ENCODE data around the gene DNHD1.
A peak's percentile ranks its signal among the peaks of the same experiment; 100 is the strongest.

DNHD1 gene

DNA sequence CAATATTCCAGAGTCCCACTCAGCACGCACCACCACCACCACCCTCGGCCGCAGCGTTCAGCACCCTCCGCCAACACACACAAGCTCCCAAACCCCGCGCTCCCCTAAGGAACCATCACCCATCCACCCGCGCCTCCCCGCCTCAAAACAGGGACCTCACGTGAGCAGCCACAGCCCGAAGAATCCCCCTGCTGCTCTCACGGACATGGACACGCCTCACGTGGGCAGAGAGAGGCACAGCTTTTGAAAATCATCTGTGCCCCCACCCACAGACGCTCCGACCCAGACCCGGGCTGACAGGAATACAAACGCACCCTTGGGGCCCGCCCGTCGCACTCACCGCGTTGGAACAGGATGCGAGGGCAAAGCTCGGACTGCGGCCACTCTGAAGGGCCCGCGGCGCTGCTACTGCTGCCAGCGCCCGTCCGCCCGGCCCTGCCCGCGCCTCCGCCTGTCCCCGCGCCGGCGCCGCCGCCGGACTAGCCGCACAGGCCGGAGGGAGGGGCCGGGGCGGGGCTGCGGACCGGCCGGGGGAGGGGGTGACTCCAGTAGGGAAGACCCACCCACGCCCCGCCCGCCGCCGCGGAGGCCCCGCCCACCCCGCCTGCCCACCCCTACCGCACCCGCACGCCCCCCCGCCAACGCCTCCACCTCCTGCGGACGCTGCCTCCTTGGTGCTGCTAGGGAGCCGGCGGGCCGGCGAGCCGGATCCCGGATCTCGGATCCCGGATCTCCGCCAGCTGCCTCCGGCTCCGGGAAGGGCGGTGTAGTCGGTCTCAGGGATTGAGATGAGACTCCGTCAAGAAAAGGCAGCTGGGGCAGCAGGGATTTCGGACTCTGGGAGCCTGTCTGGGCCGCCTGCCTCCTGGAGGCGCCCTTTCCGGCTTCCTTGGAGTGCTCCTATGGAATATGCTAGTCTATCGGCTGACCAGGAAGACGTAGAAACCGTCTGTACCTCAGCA is 23.3 kb upstream of the DNHD1 start, which contains the start of gene TRIM3:
Gene TRIM3, minus strand, starts transcription at position 491 of the 962 bp plus-strand sequence. CDS start 8,246 bp downstream, outside the sequence.
- TF ChIP-seq, protein P1, sequence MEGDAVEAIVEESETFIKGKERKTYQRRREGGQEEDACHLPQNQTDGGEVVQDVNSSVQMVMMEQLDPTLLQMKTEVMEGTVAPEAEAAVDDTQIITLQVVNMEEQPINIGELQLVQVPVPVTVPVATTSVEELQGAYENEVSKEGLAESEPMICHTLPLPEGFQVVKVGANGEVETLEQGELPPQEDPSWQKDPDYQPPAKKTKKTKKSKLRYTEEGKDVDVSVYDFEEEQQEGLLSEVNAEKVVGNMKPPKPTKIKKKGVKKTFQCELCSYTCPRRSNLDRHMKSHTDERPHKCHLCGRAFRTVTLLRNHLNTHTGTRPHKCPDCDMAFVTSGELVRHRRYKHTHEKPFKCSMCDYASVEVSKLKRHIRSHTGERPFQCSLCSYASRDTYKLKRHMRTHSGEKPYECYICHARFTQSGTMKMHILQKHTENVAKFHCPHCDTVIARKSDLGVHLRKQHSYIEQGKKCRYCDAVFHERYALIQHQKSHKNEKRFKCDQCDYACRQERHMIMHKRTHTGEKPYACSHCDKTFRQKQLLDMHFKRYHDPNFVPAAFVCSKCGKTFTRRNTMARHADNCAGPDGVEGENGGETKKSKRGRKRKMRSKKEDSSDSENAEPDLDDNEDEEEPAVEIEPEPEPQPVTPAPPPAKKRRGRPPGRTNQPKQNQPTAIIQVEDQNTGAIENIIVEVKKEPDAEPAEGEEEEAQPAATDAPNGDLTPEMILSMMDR (conservative IDR thresholded peaks at IDR 0.05; ENCODE audit: low read length): no peak
- no peak for TF ChIP-seq EZH2phosphoT487 (IDR thresholded peaks at IDR 0.05; ENCODE audit: borderline replicate concordance)
- Histone ChIP-seq H4K20me1 (ENCODE audit: insufficient read depth, low read length, poor library complexity, severe bottlenecking) (no peaks in the 10 kb centered on the region), H3K4me2 (ENCODE audit: low read depth, low read length, poor library complexity, severe bottlenecking) (peak within 1 kb of the TSS; percentile 86), H3F3A (ENCODE audit: low read depth) (peaks cover 15% of the 10 kb centered on the region; the same call in 1 of the 2 replicates), H3K27me3 (ENCODE audit: insufficient read depth, low read length, poor library complexity, severe bottlenecking) (no peaks in the 10 kb centered on the region), H3K9me3 (ENCODE audit: insufficient read depth, low read depth, low read length) (no peaks in the 10 kb centered on the region), H3K36me3 (ENCODE audit: insufficient read depth, low read length) (no peaks in the 10 kb centered on the region; the same call in 1 of the 2 replicates), H3K9ac (ENCODE audit: low read depth, low read length, poor library complexity, severe bottlenecking) (peak within 1 kb of the TSS; percentile 74), H2AFZ (ENCODE audit: low read length) (peak within 1 kb of the TSS; percentile 87; the same call in 1 of the 2 replicates), H3K4me3 (ENCODE audit: low read length, poor library complexity, severe bottlenecking) (peak within 1 kb of the TSS; percentile 90), H3K79me2 (ENCODE audit: insufficient read depth, low read length) (peaks cover 6% of the 10 kb centered on the region; the same call in 1 of the 2 replicates), H3K4me1 (ENCODE audit: insufficient read depth, low read length, poor library complexity, severe bottlenecking) (peaks cover 41% of the 10 kb centered on the region), H3K9me2 (replicated peaks; ENCODE audit: low read depth, low read length) (no peaks in the 10 kb centered on the region)

DNA sequence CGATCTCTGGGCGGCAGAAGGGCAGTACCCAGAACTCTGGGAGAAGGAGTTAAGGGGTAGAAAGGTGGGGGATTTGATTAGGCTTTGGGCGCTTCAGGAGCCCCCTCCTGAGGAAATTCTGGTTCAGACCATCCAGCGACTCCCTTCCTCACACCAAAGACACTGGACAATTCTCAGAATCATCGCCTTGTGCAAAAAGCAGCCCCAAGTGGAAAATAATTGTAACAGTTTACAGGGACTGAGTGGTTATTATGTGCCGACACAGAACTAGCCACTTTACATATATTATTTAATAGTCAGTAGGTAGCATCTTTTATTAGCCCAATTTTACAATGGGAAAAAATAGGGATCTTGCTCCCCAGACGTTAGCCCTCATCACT is 22.7 kb upstream of the DNHD1 start:
- TF ChIP-seq, protein P1 (conservative IDR thresholded peaks at IDR 0.05; ENCODE audit: low read length): no peak
- TF ChIP-seq EZH2phosphoT487 (IDR thresholded peaks at IDR 0.05; ENCODE audit: borderline replicate concordance): no peak
- Histone ChIP-seq H3K79me2 (ENCODE audit: insufficient read depth, low read length) (peaks cover 11% of the 10 kb centered on the region; the same call in 1 of the 2 replicates), H3K4me1 (ENCODE audit: insufficient read depth, low read length, poor library complexity, severe bottlenecking) (peaks cover 35% of the 10 kb centered on the region), H3K4me3 (ENCODE audit: low read length, poor library complexity, severe bottlenecking) (no peak overlapping the region), H4K20me1 (ENCODE audit: insufficient read depth, low read length, poor library complexity, severe bottlenecking) (peaks cover 1% of the 10 kb centered on the region), H3K9me2 (replicated peaks; ENCODE audit: low read depth, low read length) (no peaks in the 10 kb centered on the region), H3K9ac (ENCODE audit: low read depth, low read length, poor library complexity, severe bottlenecking) (no peak overlapping the region), H3F3A (ENCODE audit: low read depth) (peaks cover 15% of the 10 kb centered on the region; the same call in 1 of the 2 replicates), H3K9me3 (ENCODE audit: insufficient read depth, low read depth, low read length) (no peaks in the 10 kb centered on the region), H3K4me2 (ENCODE audit: low read depth, low read length, poor library complexity, severe bottlenecking) (no peak overlapping the region), H3K27me3 (ENCODE audit: insufficient read depth, low read length, poor library complexity, severe bottlenecking) (no peaks in the 10 kb centered on the region), H2AFZ (ENCODE audit: low read length) (no peak overlapping the region), H3K36me3 (ENCODE audit: insufficient read depth, low read length) (no peaks in the 10 kb centered on the region; the same call in 1 of the 2 replicates)

DNA sequence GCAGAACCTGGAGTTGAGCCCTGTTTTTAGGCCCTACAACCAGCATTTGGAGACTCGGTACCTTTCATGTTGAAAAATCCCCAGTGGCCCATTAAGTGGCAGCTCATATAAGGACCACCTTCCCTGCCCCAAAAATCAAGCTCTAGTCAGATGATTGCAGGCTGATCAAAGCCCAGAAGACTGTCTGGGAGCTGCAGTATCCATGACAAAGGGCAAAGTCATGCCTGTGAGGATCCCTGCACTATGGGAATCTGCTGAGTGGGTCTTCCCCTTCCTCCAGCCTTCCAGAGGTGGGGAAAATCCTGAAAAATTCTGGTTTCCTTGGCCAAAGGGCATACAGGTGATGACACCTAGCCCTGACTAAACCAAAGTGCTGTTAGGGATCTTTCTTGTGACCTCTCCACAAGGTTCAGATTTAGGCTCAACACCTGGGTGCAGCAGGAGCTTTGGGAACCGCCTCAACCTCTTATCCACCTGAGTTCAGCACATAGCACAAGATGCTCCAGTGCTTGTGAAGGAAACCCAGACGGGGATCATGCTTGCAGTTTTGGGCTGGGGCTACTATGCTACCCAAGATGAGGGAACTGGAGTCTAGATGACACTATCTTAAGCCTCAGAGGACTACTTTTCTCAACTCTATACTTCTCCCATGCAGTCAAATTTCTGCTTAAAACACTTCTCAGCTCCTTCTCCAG is 22.1 kb upstream of the DNHD1 start:
- no peak for TF ChIP-seq EZH2phosphoT487 (IDR thresholded peaks at IDR 0.05; ENCODE audit: borderline replicate concordance)
- TF ChIP-seq, protein P1 (conservative IDR thresholded peaks at IDR 0.05; ENCODE audit: low read length): no peak
- Histone ChIP-seq H3K9ac (ENCODE audit: low read depth, low read length, poor library complexity, severe bottlenecking) (no peak overlapping the region), H3K79me2 (ENCODE audit: insufficient read depth, low read length) (peaks cover 16% of the 10 kb centered on the region), H4K20me1 (ENCODE audit: insufficient read depth, low read length, poor library complexity, severe bottlenecking) (peaks cover 7% of the 10 kb centered on the region), H3K4me2 (ENCODE audit: low read depth, low read length, poor library complexity, severe bottlenecking) (no peak overlapping the region), H3K9me2 (replicated peaks; ENCODE audit: low read depth, low read length) (no peaks in the 10 kb centered on the region), H3K4me1 (ENCODE audit: insufficient read depth, low read length, poor library complexity, severe bottlenecking) (peaks cover 32% of the 10 kb centered on the region), H3K4me3 (ENCODE audit: low read length, poor library complexity, severe bottlenecking) (no peak overlapping the region), H3K9me3 (ENCODE audit: insufficient read depth, low read depth, low read length) (no peaks in the 10 kb centered on the region), H3F3A (ENCODE audit: low read depth) (peaks cover 15% of the 10 kb centered on the region; the same call in 1 of the 2 replicates), H3K36me3 (ENCODE audit: insufficient read depth, low read length) (no peaks in the 10 kb centered on the region; the same call in 1 of the 2 replicates), H3K27me3 (ENCODE audit: insufficient read depth, low read length, poor library complexity, severe bottlenecking) (no peaks in the 10 kb centered on the region), H2AFZ (ENCODE audit: low read length) (no peak overlapping the region)

Data from Loucy (cell line).